Parathyroid adenoma (tissue), 2 donors: ENCODE results near the gene HIBADH.
"Not testable (repeated sequence)": the region's sequence is repeated elsewhere in the genome, so short reads cannot be mapped to it uniquely, and the experiment has no call there.

Source experiments
- H2AFZ ChIP-seq: fragments of 300-600 bp; sonication (generic); one replicate; pipeline ENCODE4 v1.7.0; 2017; ENCODE audit warnings: antibody characterized with exemption, mild to moderate bottlenecking
- H3K27ac ChIP-seq: fragments of 300-600 bp; sonication (generic); one replicate; pipeline ENCODE4 v1.7.0; 2017
- H3K27me3 ChIP-seq: fragments of 300-600 bp; sonication (generic); one replicate; pipeline ENCODE4 v1.7.0; 2017; ENCODE audit warnings: low read length; ENCODE audit not compliant: control insufficient read depth, insufficient read depth
- H3K36me3 ChIP-seq: fragments of 300-600 bp; sonication (generic); one replicate; pipeline ENCODE4 v1.7.0; 2017; ENCODE audit warnings: low read length; ENCODE audit not compliant: control insufficient read depth, insufficient read depth
- H3K4me1 ChIP-seq: fragments of 300-600 bp; sonication (generic); one replicate; pipeline ENCODE4 v1.7.0; 2017; ENCODE audit warnings: control low read depth
- H3K4me2 ChIP-seq: fragments of 300-600 bp; sonication (generic); one replicate; pipeline ENCODE4 v1.7.0; 2017; ENCODE audit warnings: low read length
- H3K4me3 ChIP-seq: fragments of 300-600 bp; sonication (generic); one replicate; pipeline ENCODE4 v1.7.0; 2017; ENCODE audit warnings: low read depth, low read length
- H3K79me2 ChIP-seq: fragments of 300-600 bp; sonication (generic); one replicate; pipeline ENCODE4 v1.7.0; 2017; ENCODE audit warnings: control low read depth
- H3K9ac ChIP-seq: fragments of 300-600 bp; sonication (generic); one replicate; pipeline ENCODE4 v1.7.0; 2017; ENCODE audit warnings: mild to moderate bottlenecking
- H3K9me3 ChIP-seq: fragments of 300-600 bp; sonication (generic); one replicate; pipeline ENCODE4 v1.7.0; 2017; ENCODE audit warnings: low read length; ENCODE audit not compliant: control insufficient read depth
- TF ChIP-seq, protein P1 (sequence below): fragments of 300-600 bp; sonication (generic); IDR thresholded peaks from one replicate; pipeline ENCODE4 v1.7.0; 2017; ENCODE audit warnings: antibody characterized with exemption, mild to moderate bottlenecking
- donor health status: primary hyperparathyroidism.

Gene HIBADH

DNA sequence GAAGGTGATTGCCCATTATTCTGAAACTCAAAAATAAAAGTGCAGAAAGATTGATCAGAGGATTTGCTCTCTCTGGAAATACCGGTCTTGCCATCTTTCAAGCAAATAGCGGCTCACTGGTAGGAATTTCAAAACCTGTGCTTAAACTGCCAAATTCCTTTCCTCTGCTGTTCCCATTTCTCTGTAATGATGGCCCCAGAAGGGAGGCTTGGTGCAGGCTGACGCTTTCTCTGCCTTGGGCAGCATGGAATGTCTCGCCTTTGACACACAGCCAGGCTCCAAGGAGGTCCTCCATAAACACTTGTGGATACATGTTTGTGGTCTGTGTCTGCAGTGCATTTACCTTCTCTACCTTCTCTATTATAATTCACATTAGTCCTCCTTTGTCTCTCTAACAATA is 146.8 kb downstream of the HIBADH start:
- Histone ChIP-seq H3K4me1 (no peaks in the 10 kb centered on the region), H2AFZ (no peak overlapping the region), H3K27ac (no peak overlapping the region), H3K36me3 (no peaks in the 10 kb centered on the region), H3K27me3 (no peaks in the 10 kb centered on the region), H3K79me2 (no peaks in the 10 kb centered on the region), H3K9me3 (no peaks in the 10 kb centered on the region), H3K4me2 (no peak overlapping the region), H3K9ac (no peak overlapping the region), H3K4me3 (no peak overlapping the region)
- TF ChIP-seq, protein P1, sequence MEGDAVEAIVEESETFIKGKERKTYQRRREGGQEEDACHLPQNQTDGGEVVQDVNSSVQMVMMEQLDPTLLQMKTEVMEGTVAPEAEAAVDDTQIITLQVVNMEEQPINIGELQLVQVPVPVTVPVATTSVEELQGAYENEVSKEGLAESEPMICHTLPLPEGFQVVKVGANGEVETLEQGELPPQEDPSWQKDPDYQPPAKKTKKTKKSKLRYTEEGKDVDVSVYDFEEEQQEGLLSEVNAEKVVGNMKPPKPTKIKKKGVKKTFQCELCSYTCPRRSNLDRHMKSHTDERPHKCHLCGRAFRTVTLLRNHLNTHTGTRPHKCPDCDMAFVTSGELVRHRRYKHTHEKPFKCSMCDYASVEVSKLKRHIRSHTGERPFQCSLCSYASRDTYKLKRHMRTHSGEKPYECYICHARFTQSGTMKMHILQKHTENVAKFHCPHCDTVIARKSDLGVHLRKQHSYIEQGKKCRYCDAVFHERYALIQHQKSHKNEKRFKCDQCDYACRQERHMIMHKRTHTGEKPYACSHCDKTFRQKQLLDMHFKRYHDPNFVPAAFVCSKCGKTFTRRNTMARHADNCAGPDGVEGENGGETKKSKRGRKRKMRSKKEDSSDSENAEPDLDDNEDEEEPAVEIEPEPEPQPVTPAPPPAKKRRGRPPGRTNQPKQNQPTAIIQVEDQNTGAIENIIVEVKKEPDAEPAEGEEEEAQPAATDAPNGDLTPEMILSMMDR: no peak

DNA sequence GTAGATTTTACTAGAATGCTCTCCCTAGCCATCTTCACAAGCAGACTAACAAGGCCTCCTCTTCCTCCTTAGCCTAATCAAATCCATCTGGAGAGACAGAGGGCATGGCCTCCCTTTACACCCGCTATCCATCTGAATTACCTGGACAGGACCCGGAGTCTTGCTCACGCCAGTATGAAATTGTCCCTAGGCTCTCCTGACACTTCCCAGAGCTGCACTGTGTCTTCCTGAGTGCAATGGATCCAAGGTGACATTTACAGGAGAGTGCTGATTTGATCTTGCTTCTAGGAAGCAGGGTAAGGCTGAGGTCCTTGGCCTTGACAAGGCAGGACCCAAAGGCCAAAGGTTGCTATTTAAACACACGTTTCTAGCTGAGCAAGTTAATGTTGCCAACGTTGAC is 147.8 kb downstream of the HIBADH start:
- Histone ChIP-seq H3K36me3 (no peaks in the 10 kb centered on the region), H3K9me3 (no peaks in the 10 kb centered on the region), H3K9ac (no peak overlapping the region), H2AFZ (no peak overlapping the region), H3K4me1 (no peaks in the 10 kb centered on the region), H3K4me2 (no peak overlapping the region), H3K27ac (no peak overlapping the region), H3K27me3 (no peaks in the 10 kb centered on the region), H3K79me2 (no peaks in the 10 kb centered on the region), H3K4me3 (no peak overlapping the region)
- TF ChIP-seq, protein P1: no peak

DNA sequence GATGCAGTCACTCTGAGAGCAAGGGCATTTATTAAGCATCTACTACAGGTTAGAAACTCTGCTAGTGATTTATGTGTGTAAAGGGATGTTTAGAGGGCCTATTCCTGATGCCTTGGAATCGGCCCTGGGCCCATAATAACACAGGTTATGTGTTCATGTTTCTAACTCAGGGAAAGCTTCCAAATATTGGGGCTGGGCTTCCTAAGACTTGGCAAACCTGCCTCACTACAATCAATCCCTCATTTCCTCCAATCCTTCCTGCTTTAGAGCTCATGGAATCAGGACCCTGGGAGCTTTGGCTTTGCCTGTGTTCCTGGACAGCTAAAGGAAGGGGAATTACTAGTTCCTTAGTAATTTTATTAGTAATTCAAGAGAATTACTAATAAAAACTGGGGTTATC is 148.8 kb downstream of the HIBADH start:
- no peaks in the 10 kb centered on the region for H3K9me3 ChIP-seq
- H3K4me1 ChIP-seq: no peaks in the 10 kb centered on the region
- no peak overlapping the region for H2AFZ ChIP-seq
- H3K9ac ChIP-seq: no peak overlapping the region
- H3K79me2 ChIP-seq: no peaks in the 10 kb centered on the region
- H3K27me3 ChIP-seq: no peaks in the 10 kb centered on the region
- no peak overlapping the region for H3K27ac ChIP-seq
- H3K4me3 ChIP-seq: no peak overlapping the region
- H3K4me2 ChIP-seq: no peak overlapping the region
- TF ChIP-seq, protein P1: no peak
- H3K36me3 ChIP-seq: no peaks in the 10 kb centered on the region

DNA sequence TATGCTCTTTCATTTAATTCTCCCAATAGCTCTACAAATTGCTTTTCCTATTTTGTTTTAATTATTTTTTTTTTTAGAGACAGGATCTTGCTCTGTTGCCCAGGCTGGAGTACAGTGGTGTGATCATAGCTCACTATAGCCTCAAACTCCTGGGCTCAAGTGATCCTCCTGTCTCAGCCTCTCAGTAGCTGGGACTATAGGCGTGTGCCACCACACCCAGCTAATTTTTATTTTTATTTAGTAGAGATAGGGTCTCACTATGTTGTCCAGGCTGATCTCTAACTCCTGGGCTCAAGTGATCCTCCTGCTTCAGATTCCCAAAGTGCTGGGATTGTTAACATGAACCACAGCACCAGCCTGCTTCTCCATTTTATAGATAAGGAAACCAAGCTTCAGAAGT is 151.3 kb downstream of the HIBADH start:
- not testable (repeated sequence) for H3K4me2 ChIP-seq, H3K9me3 ChIP-seq, H3K4me3 ChIP-seq, H3K4me1 ChIP-seq, H3K27me3 ChIP-seq, H2AFZ ChIP-seq, H3K27ac ChIP-seq, H3K9ac ChIP-seq, H3K79me2 ChIP-seq, H3K36me3 ChIP-seq

DNA sequence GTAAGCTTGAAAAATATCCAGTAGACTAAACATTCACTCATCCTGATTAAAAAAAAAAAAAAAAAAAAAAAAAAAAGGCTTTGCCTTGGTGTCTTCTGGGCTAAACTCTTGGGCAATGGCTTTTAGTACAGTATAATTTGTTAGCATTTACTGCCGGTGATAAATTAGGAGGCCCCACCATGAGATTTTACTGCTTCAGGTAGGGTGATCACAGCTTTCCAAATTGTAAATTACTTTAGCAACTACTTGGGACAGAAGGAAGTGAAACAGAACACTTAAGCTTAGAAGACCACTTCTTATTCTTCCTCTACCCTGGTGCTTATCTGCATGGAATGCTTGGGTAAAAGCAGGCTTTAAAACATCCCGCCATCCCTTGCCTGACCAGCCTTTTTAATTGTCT is 152.1 kb downstream of the HIBADH start:
- H3K27me3 ChIP-seq: no peaks in the 10 kb centered on the region
- no peaks in the 10 kb centered on the region for H3K4me1 ChIP-seq
- H3K9me3 ChIP-seq: no peaks in the 10 kb centered on the region
- no peaks in the 10 kb centered on the region for H3K79me2 ChIP-seq
- no peaks in the 10 kb centered on the region for H3K36me3 ChIP-seq
- H3K4me2 ChIP-seq: no peak overlapping the region
- H3K4me3 ChIP-seq: no peak overlapping the region
- H3K9ac ChIP-seq: no peak overlapping the region
- H2AFZ ChIP-seq: no peak overlapping the region
- H3K27ac ChIP-seq: no peak overlapping the region
- TF ChIP-seq, protein P1: no peak

DNA sequence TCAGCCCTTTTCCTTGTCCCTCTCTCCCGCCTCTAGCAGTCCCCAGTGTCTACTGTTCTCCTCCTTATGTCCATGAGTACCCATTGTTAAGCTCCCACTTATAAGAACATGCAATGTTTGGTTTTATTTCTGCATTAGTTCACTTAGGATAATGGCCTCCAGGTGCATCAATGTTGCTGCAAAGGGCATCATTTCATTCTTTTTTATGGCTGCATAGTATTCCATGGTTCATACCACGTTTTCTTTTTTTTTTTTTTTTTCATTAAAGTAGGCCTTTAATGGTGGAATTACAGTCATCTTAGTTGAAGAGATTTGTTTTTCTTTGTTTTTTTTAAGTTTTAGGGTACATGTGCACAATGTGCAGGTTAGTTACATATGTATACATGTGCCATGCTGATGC is 160.8 kb downstream of the HIBADH start:
- not testable (repeated sequence) for H3K79me2 ChIP-seq, H3K9me3 ChIP-seq, H2AFZ ChIP-seq, H3K4me3 ChIP-seq, H3K4me2 ChIP-seq, H3K4me1 ChIP-seq, H3K27me3 ChIP-seq, H3K9ac ChIP-seq, H3K36me3 ChIP-seq, H3K27ac ChIP-seq
